GM12891 (cell line): ENCODE data around the gene FZD10.

ENCODE experiments used
- DNase-seq: peaks from one replicate; pipeline ENCODE4 v3.0.0; 2011; ENCODE audit warnings: low spot score; ENCODE audit not compliant: insufficient read length
- FAIRE-seq: peaks from 2 replicates; lab custom pipeline; 2011; peaks lifted over from hg19 to GRCh38; lab: Jason Lieb, UNC
- PAX5 ChIP-seq: IDR thresholded peaks from 2 replicates; pipeline ENCODE4 v1.6.1; 2011; ENCODE audit warnings: low read length, moderate library complexity, mild to moderate bottlenecking; ENCODE audit not compliant: insufficient read depth, severe bottlenecking
- POLR2A ChIP-seq: IDR thresholded peaks from 2 replicates; pipeline ENCODE4 v1.6.1; 2011; ENCODE audit warnings: low read depth, low read length, control low read depth
- POLR2AphosphoS5 ChIP-seq: IDR thresholded peaks from 2 replicates; pipeline ENCODE4 v1.6.1; 2011; ENCODE audit warnings: low read depth, low read length, control low read depth
- POU2F2 ChIP-seq: IDR thresholded peaks from 2 replicates; pipeline ENCODE4 v1.6.1; 2011; ENCODE audit warnings: low read depth, mild to moderate bottlenecking, control low read depth, low read length, moderate library complexity
- SPI1 ChIP-seq: IDR thresholded peaks from 2 replicates; pipeline ENCODE4 v1.6.1; 2011; ENCODE audit warnings: low read depth, low read length, control low read depth
- TAF1 ChIP-seq: IDR thresholded peaks from 2 replicates; pipeline ENCODE4 v1.6.1; 2011; ENCODE audit warnings: low read depth, low read length, control low read depth

The FZD10 gene

GRCh38 chr12:130170611-130171010 lies 8.3 kb downstream of the FZD10 start:
- FAIRE-seq (no peak), DNase-seq (no peak)

GRCh38 chr12:130177635-130178242 lies 15.5 kb downstream of the FZD10 start:
- no peak for TF ChIP-seq POU2F2
- TF ChIP-seq PAX5 = no peak
- TF ChIP-seq SPI1 = no peak
- TF ChIP-seq TAF1 = no peak
- TF ChIP-seq POLR2AphosphoS5 = no peak
- no peak for TF ChIP-seq POLR2A
- FAIRE-seq = no peak

More at GRCh38 chr12:130170611-130171010, 8.3 kb downstream of the FZD10 start:
- no peak for TF ChIP-seq POLR2A
- no peak for TF ChIP-seq PAX5
- TF ChIP-seq SPI1 = no peak
- TF ChIP-seq TAF1 = no peak
- no peak for TF ChIP-seq POU2F2
- no peak for TF ChIP-seq POLR2AphosphoS5

GRCh38 chr12:130178282-130178681 lies 16.0 kb downstream of the FZD10 start:
- DNase-seq (no peak), FAIRE-seq (no peak)
- no peak for TF ChIP-seq TAF1
- TF ChIP-seq POLR2A = no peak
- no peak for TF ChIP-seq POU2F2
- no peak for TF ChIP-seq POLR2AphosphoS5
- no peak for TF ChIP-seq PAX5
- TF ChIP-seq SPI1 = no peak

More at GRCh38 chr12:130177635-130178242, 15.5 kb downstream of the FZD10 start:
- no peak for DNase-seq

- TF ChIP-seq TAF1 (no peak), POU2F2 (no peak), POLR2A (no peak), POLR2AphosphoS5 (no peak), SPI1 (no peak), PAX5 (no peak)
- FAIRE-seq = no peak
- no peak for DNase-seq
These were observed 16.9 kb downstream of the FZD10 start for GRCh38 chr12:130179191-130179590.

- TF ChIP-seq POU2F2 = no peak
- TF ChIP-seq PAX5 = no peak
- no peak for TF ChIP-seq POLR2A
- TF ChIP-seq SPI1 = no peak
- no peak for TF ChIP-seq POLR2AphosphoS5
- TF ChIP-seq TAF1 = no peak
- no peak for FAIRE-seq
- DNase-seq = no peak
These were observed 17.4 kb downstream of the FZD10 start for GRCh38 chr12:130179621-130180020.

- FAIRE-seq = no peak
These were observed 18.9 kb downstream of the FZD10 start for GRCh38 chr12:130181211-130181610.

GRCh38 chr12:130183585-130184370 lies 21.5 kb downstream of the FZD10 start:
- FAIRE-seq = no peak
- TF ChIP-seq SPI1 (no peak), POLR2AphosphoS5 (no peak), TAF1 (no peak), POLR2A (no peak), POU2F2 (no peak), PAX5 (no peak)
- DNase-seq = no peak

More at GRCh38 chr12:130181211-130181610, 18.9 kb downstream of the FZD10 start:
- DNase-seq = no peak
- no peak for TF ChIP-seq POU2F2
- TF ChIP-seq PAX5 = no peak
- TF ChIP-seq POLR2AphosphoS5 = no peak
- no peak for TF ChIP-seq POLR2A
- no peak for TF ChIP-seq TAF1
- no peak for TF ChIP-seq SPI1

GRCh38 chr12:130184404-130185090 lies 22.3 kb downstream of the FZD10 start:
- FAIRE-seq = no peak
- TF ChIP-seq POLR2AphosphoS5 (no peak), PAX5 (no peak), TAF1 (no peak), POLR2A (no peak), POU2F2 (no peak), SPI1 (no peak)
- DNase-seq = no peak

- DNase-seq (no peak), FAIRE-seq (no peak)
- no peak for TF ChIP-seq PAX5
- no peak for TF ChIP-seq SPI1
- no peak for TF ChIP-seq POU2F2
- TF ChIP-seq TAF1 = no peak
- TF ChIP-seq POLR2A = no peak
- TF ChIP-seq POLR2AphosphoS5 = no peak
These were observed 23.5 kb downstream of the FZD10 start for GRCh38 chr12:130185455-130186391.
